Measurements from ENCODE around the gene DPYD. TPM values are rescaled to one million over a fixed set of nuclear protein-coding genes. Genes with fewer than 3 reads are reported as not detected.
A peak's percentile ranks its signal among the peaks of the same experiment; 100 is the strongest.

Gene DPYD
- polyA plus RNA-seq, 4 donors = 11.9 to 31.8 (median 26.0) TPM

GRCh38 chr1:97501628-97502027 is 419.2 kb downstream of the DPYD start:
- no peaks in the 10 kb centered on the region for H3K27me3 ChIP-seq (ENCODE audit: control insufficient read depth in 3 of 3, insufficient read depth in 3 of 3, low read length in 3 of 3)
- H3K36me3 ChIP-seq (ENCODE audit: control insufficient read depth in 3 of 3, insufficient read depth in 2 of 3, low read depth in 1 of 3, low read length in 3 of 3) = no peaks in the 10 kb centered on the region
- FAIRE-seq (no peak), DNase-seq (no peak)
- H3K4me1 ChIP-seq (ENCODE audit: control insufficient read depth in 3 of 3, insufficient read depth in 2 of 3, low read depth in 1 of 3, low read length in 2 of 3) = no peaks in the 10 kb centered on the region
- H3K4me3 ChIP-seq (ENCODE audit: low read depth in 1 of 3, low read length in 3 of 3) = no peak overlapping the region
- 93 to 95% (median 93%) methylated on average over 3 of the region's 3 CpGs for WGBS, 3 donors
- H3K9me3 ChIP-seq (ENCODE audit: control insufficient read depth in 2 of 2, insufficient read depth in 1 of 2, low read depth in 1 of 2, low read length in 1 of 2) = no peaks in the 10 kb centered on the region
- no peak overlapping the region for H3K27ac ChIP-seq (ENCODE audit: low read depth in 1 of 3, low read length in 2 of 3)

GRCh38 chr1:97500760-97501159 is 420.1 kb downstream of the DPYD start:
- WGBS, 3 donors = 77 to 93% (median 86%) methylated on average over 5 of the region's 5 CpGs
- no peak for DNase-seq

GRCh38 chr1:97499667-97500066 is 421.2 kb downstream of the DPYD start:
- Histone ChIP-seq H3K27me3 (ENCODE audit: control insufficient read depth in 3 of 3, insufficient read depth in 3 of 3, low read length in 3 of 3) (no peaks in the 10 kb centered on the region), H3K4me1 (ENCODE audit: control insufficient read depth in 3 of 3, insufficient read depth in 2 of 3, low read depth in 1 of 3, low read length in 2 of 3) (no peaks in the 10 kb centered on the region), H3K36me3 (ENCODE audit: control insufficient read depth in 3 of 3, insufficient read depth in 2 of 3, low read depth in 1 of 3, low read length in 3 of 3) (no peaks in the 10 kb centered on the region), H3K27ac (ENCODE audit: low read depth in 1 of 3, low read length in 2 of 3) (no peak overlapping the region), H3K9me3 (ENCODE audit: control insufficient read depth in 2 of 2, insufficient read depth in 1 of 2, low read depth in 1 of 2, low read length in 1 of 2) (no peaks in the 10 kb centered on the region), H3K4me3 (ENCODE audit: low read depth in 1 of 3, low read length in 3 of 3) (no peak overlapping the region)
- DNase-seq = no peak
- peak; percentile 5 for FAIRE-seq

More at GRCh38 chr1:97500760-97501159, 420.1 kb downstream of the DPYD start:
- Histone ChIP-seq H3K27ac (ENCODE audit: low read depth in 1 of 3, low read length in 2 of 3) (no peak overlapping the region), H3K36me3 (ENCODE audit: control insufficient read depth in 3 of 3, insufficient read depth in 2 of 3, low read depth in 1 of 3, low read length in 3 of 3) (no peaks in the 10 kb centered on the region), H3K27me3 (ENCODE audit: control insufficient read depth in 3 of 3, insufficient read depth in 3 of 3, low read length in 3 of 3) (no peaks in the 10 kb centered on the region), H3K4me1 (ENCODE audit: control insufficient read depth in 3 of 3, insufficient read depth in 2 of 3, low read depth in 1 of 3, low read length in 2 of 3) (no peaks in the 10 kb centered on the region), H3K4me3 (ENCODE audit: low read depth in 1 of 3, low read length in 3 of 3) (no peak overlapping the region), H3K9me3 (ENCODE audit: control insufficient read depth in 2 of 2, insufficient read depth in 1 of 2, low read depth in 1 of 2, low read length in 1 of 2) (no peaks in the 10 kb centered on the region)
- no peak for FAIRE-seq

- no peaks in the 10 kb centered on the region for H3K4me1 ChIP-seq (ENCODE audit: control insufficient read depth in 3 of 3, insufficient read depth in 2 of 3, low read depth in 1 of 3, low read length in 2 of 3)
- no peak overlapping the region for H3K4me3 ChIP-seq (ENCODE audit: low read depth in 1 of 3, low read length in 3 of 3)
- no peaks in the 10 kb centered on the region for H3K9me3 ChIP-seq (ENCODE audit: control insufficient read depth in 2 of 2, insufficient read depth in 1 of 2, low read depth in 1 of 2, low read length in 1 of 2)
- FAIRE-seq (no peak), DNase-seq (peak in 1 of 2 donors; percentile 10)
- 53 to 61% (median 58%) methylated on average over 2 of the region's 2 CpGs for WGBS, 3 donors
- H3K27me3 ChIP-seq (ENCODE audit: control insufficient read depth in 3 of 3, insufficient read depth in 3 of 3, low read length in 3 of 3) = no peaks in the 10 kb centered on the region
- H3K36me3 ChIP-seq (ENCODE audit: control insufficient read depth in 3 of 3, insufficient read depth in 2 of 3, low read depth in 1 of 3, low read length in 3 of 3) = no peaks in the 10 kb centered on the region
- H3K27ac ChIP-seq (ENCODE audit: low read depth in 1 of 3, low read length in 2 of 3) = no peak overlapping the region
These were observed 431.0 kb downstream of the DPYD start for GRCh38 chr1:97489834-97490233.

- H3K9me3 ChIP-seq (ENCODE audit: control insufficient read depth in 2 of 2, insufficient read depth in 1 of 2, low read depth in 1 of 2, low read length in 1 of 2) = no peaks in the 10 kb centered on the region
- no peak overlapping the region for H3K4me3 ChIP-seq (ENCODE audit: low read depth in 1 of 3, low read length in 3 of 3)
- no peaks in the 10 kb centered on the region for H3K4me1 ChIP-seq (ENCODE audit: control insufficient read depth in 3 of 3, insufficient read depth in 2 of 3, low read depth in 1 of 3, low read length in 2 of 3)
- H3K36me3 ChIP-seq (ENCODE audit: control insufficient read depth in 3 of 3, insufficient read depth in 2 of 3, low read depth in 1 of 3, low read length in 3 of 3) = no peaks in the 10 kb centered on the region
- DNase-seq = no peak
- 89 to 94% (median 94%) methylated on average over 2 of the region's 2 CpGs for WGBS, 3 donors
- FAIRE-seq = no peak
- no peak overlapping the region for H3K27ac ChIP-seq (ENCODE audit: low read depth in 1 of 3, low read length in 2 of 3)
- no peaks in the 10 kb centered on the region for H3K27me3 ChIP-seq (ENCODE audit: control insufficient read depth in 3 of 3, insufficient read depth in 3 of 3, low read length in 3 of 3)
These were observed 432.3 kb downstream of the DPYD start for GRCh38 chr1:97488530-97488929.

GRCh38 chr1:97482022-97482421 is 438.8 kb downstream of the DPYD start:
- FAIRE-seq = no peak
- H3K4me3 ChIP-seq (ENCODE audit: low read depth in 1 of 3, low read length in 3 of 3) = no peak overlapping the region

GRCh38 chr1:97467445-97467844 is 453.4 kb downstream of the DPYD start:
- 73 to 78% (median 78%) methylated on average over 2 of the region's 2 CpGs for WGBS, 3 donors
- no peak for FAIRE-seq
- peaks cover 0 to 14% of the 10 kb centered on the region in 2 donors for H3K9me3 ChIP-seq (ENCODE audit: control insufficient read depth in 2 of 2, insufficient read depth in 1 of 2, low read depth in 1 of 2, low read length in 1 of 2)
- no peak overlapping the region for H3K27ac ChIP-seq (ENCODE audit: low read depth in 1 of 3, low read length in 2 of 3)
- H3K4me3 ChIP-seq (ENCODE audit: low read depth in 1 of 3, low read length in 3 of 3) = no peak overlapping the region
- no peaks in the 10 kb centered on the region for H3K27me3 ChIP-seq (ENCODE audit: control insufficient read depth in 3 of 3, insufficient read depth in 3 of 3, low read length in 3 of 3)
- peaks cover 0 to 3% (median 0%) of the 10 kb centered on the region in 3 donors for H3K4me1 ChIP-seq (ENCODE audit: control insufficient read depth in 3 of 3, insufficient read depth in 2 of 3, low read depth in 1 of 3, low read length in 2 of 3)
- DNase-seq = peak in 1 of 2 donors; percentile 3
- H3K36me3 ChIP-seq (ENCODE audit: control insufficient read depth in 3 of 3, insufficient read depth in 2 of 3, low read depth in 1 of 3, low read length in 3 of 3) = peaks cover 0 to 7% (median 0%) of the 10 kb centered on the region in 3 donors

More at GRCh38 chr1:97482022-97482421, 438.8 kb downstream of the DPYD start:
- Histone ChIP-seq H3K9me3 (ENCODE audit: control insufficient read depth in 2 of 2, insufficient read depth in 1 of 2, low read depth in 1 of 2, low read length in 1 of 2) (peaks cover 0 to 3% of the 10 kb centered on the region in 2 donors), H3K27ac (ENCODE audit: low read depth in 1 of 3, low read length in 2 of 3) (no peak overlapping the region), H3K36me3 (ENCODE audit: control insufficient read depth in 3 of 3, insufficient read depth in 2 of 3, low read depth in 1 of 3, low read length in 3 of 3) (no peaks in the 10 kb centered on the region), H3K4me1 (ENCODE audit: control insufficient read depth in 3 of 3, insufficient read depth in 2 of 3, low read depth in 1 of 3, low read length in 2 of 3) (no peaks in the 10 kb centered on the region), H3K27me3 (ENCODE audit: control insufficient read depth in 3 of 3, insufficient read depth in 3 of 3, low read length in 3 of 3) (no peaks in the 10 kb centered on the region)
- WGBS, 3 donors = 88 to 100% (median 90%) methylated on average over 1 of the region's 1 CpG
- DNase-seq = no peak

- 86 to 92% (median 89%) methylated on average over 5 of the region's 5 CpGs for WGBS, 3 donors
- peaks cover 0 to 3% (median 0%) of the 10 kb centered on the region in 3 donors for H3K4me1 ChIP-seq (ENCODE audit: control insufficient read depth in 3 of 3, insufficient read depth in 2 of 3, low read depth in 1 of 3, low read length in 2 of 3)
- H3K27me3 ChIP-seq (ENCODE audit: control insufficient read depth in 3 of 3, insufficient read depth in 3 of 3, low read length in 3 of 3) = no peaks in the 10 kb centered on the region
- H3K4me3 ChIP-seq (ENCODE audit: low read depth in 1 of 3, low read length in 3 of 3) = no peak overlapping the region
- DNase-seq (no peak), FAIRE-seq (no peak)
- no peak overlapping the region for H3K27ac ChIP-seq (ENCODE audit: low read depth in 1 of 3, low read length in 2 of 3)
- peaks cover 0 to 7% (median 2%) of the 10 kb centered on the region in 3 donors for H3K36me3 ChIP-seq (ENCODE audit: control insufficient read depth in 3 of 3, insufficient read depth in 2 of 3, low read depth in 1 of 3, low read length in 3 of 3)
- H3K9me3 ChIP-seq (ENCODE audit: control insufficient read depth in 2 of 2, insufficient read depth in 1 of 2, low read depth in 1 of 2, low read length in 1 of 2) = peaks cover 0 to 14% of the 10 kb centered on the region in 2 donors
These were observed 456.5 kb downstream of the DPYD start for GRCh38 chr1:97464305-97464704.

GRCh38 chr1:97461782-97462181 is 459.1 kb downstream of the DPYD start:
- FAIRE-seq = no peak
- DNase-seq = no peak

More at GRCh38 chr1:97461782-97462181, 459.1 kb downstream of the DPYD start:
- peaks cover 0 to 7% (median 2%) of the 10 kb centered on the region in 3 donors for H3K36me3 ChIP-seq (ENCODE audit: control insufficient read depth in 3 of 3, insufficient read depth in 2 of 3, low read depth in 1 of 3, low read length in 3 of 3)
- H3K27ac ChIP-seq (ENCODE audit: low read depth in 1 of 3, low read length in 2 of 3) = no peak overlapping the region
- H3K4me1 ChIP-seq (ENCODE audit: control insufficient read depth in 3 of 3, insufficient read depth in 2 of 3, low read depth in 1 of 3, low read length in 2 of 3) = peaks cover 0 to 3% (median 0%) of the 10 kb centered on the region in 3 donors
- H3K27me3 ChIP-seq (ENCODE audit: control insufficient read depth in 3 of 3, insufficient read depth in 3 of 3, low read length in 3 of 3) = no peaks in the 10 kb centered on the region
- H3K4me3 ChIP-seq (ENCODE audit: low read depth in 1 of 3, low read length in 3 of 3) = no peak overlapping the region
- peaks cover 0 to 14% of the 10 kb centered on the region in 2 donors for H3K9me3 ChIP-seq (ENCODE audit: control insufficient read depth in 2 of 2, insufficient read depth in 1 of 2, low read depth in 1 of 2, low read length in 1 of 2)
